Upper lobe of left lung (tissue), 4 donors: Measurements from ENCODE around the gene BCL2L2.

Experiments used
- CTCF ChIP-seq, 6 experiments: fragments of 450-650 bp in 4 of 6; fragments of 200-600 bp in 2 of 6; sonication (generic) in 2 of 6; IDR thresholded peaks; one replicate each; pipeline ENCODE4 v1.5.1; 2016 to 2019; ENCODE audit warnings: antibody characterized with exemption in 6 of 6
- EP300 ChIP-seq, 4 donors: sonication (generic); formaldehyde crosslinking; IDR thresholded peaks; one replicate each; pipeline ENCODE4 v1.5.1; 2017; ENCODE audit warnings: antibody characterized with exemption in 4 of 4, control low read depth in 2 of 4
- POLR2A ChIP-seq, 4 donors: fragments of 450-650 bp; IDR thresholded peaks; one replicate each; pipeline ENCODE4 v1.5.1; 2016 to 2017; ENCODE audit warnings: antibody characterized with exemption in 4 of 4, mild to moderate bottlenecking in 2 of 4

GRCh38 chr14:23354990-23355389 lies 48.4 kb downstream of the BCL2L2 start:
- no peak for TF ChIP-seq POLR2A (IDR thresholded peaks at IDR 0.05)
- no peak for TF ChIP-seq CTCF (IDR thresholded peaks at IDR 0.05)
- TF ChIP-seq EP300 (IDR thresholded peaks at IDR 0.05): no peak
